GM12874 (cell line): ENCODE results near the gene DEDD2.

ENCODE experiments used
- CTCF ChIP-seq: IDR thresholded peaks from 2 replicates; pipeline ENCODE4 v1.5.1; 2011; ENCODE audit warnings: low read depth, mild to moderate bottlenecking, control low read depth, low read length, moderate library complexity; ENCODE audit not compliant: insufficient read depth

The DEDD2 gene

GRCh38 chr19:42217520-42218437 is at the start of gene DEDD2:
DEDD2 (minus strand) TSS chr19:42217677; CDS start chr19:42217007, 670 bp downstream.
- no peak for TF ChIP-seq CTCF

- no peak for TF ChIP-seq CTCF
Observed at GRCh38 chr19:42261763-42262162, 44.3 kb upstream of the DEDD2 start.

- no peak for TF ChIP-seq CTCF
Observed at GRCh38 chr19:42255766-42256745, 38.6 kb upstream of the DEDD2 start.

- TF ChIP-seq CTCF, result no peak
Observed at GRCh38 chr19:42254850-42255765, 37.6 kb upstream of the DEDD2 start, which contains the start of gene ERF. ERF (minus strand) TSS chr19:42255128; CDS start chr19:42254999, 129 bp downstream.

GRCh38 chr19:42254089-42254849 is 36.8 kb upstream of the DEDD2 start:
- TF ChIP-seq CTCF, result no peak

GRCh38 chr19:42253245-42254088 is 36.0 kb upstream of the DEDD2 start:
- no peak for TF ChIP-seq CTCF
